Activated CD4-positive, alpha-beta T cell treated with anti-CD3 and anti-CD28 coated beads, Interleukin-2, amount 10 ng/mL, durations not matched to agents 7 days and 5 days (primary cell): Measurements from ENCODE around the gene VPS33A. TPM values are rescaled to one million over a fixed set of nuclear protein-coding genes. Genes with fewer than 3 reads are reported as not detected.

Experiments
- CTCF ChIA-PET: fragments of 350-600 bp; sonication (Branson Sonifier 250); formaldehyde crosslinking; loops from one replicate; lab custom pipeline; 2021; ENCODE audit warnings: antibody characterized with exemption; lab: Charles Lee
- POLR2A ChIA-PET: fragments of 350-600 bp; sonication (Branson Sonifier 250); formaldehyde crosslinking; loops from one replicate; lab custom pipeline; 2021; ENCODE audit warnings: antibody characterized with exemption; lab: Charles Lee
- DNase-seq: peaks from one replicate; pipeline ENCODE4 v3.0.0-alpha.2; 2020
- H3K27ac Mint-ChIP-seq: one replicate; pipeline ENCODE4 v1.8.0; 2021; ENCODE audit warnings: mild to moderate bottlenecking, moderate library complexity, mixed read lengths
- H3K27me3 Mint-ChIP-seq: one replicate; pipeline ENCODE4 v1.8.0; 2021; ENCODE audit warnings: mixed read lengths
- H3K36me3 Mint-ChIP-seq: one replicate; pipeline ENCODE4 v1.8.0; 2021; ENCODE audit warnings: low read depth, mixed read lengths
- H3K4me1 Mint-ChIP-seq: one replicate; pipeline ENCODE4 v1.8.0; 2021; ENCODE audit warnings: mixed read lengths
- H3K4me3 Mint-ChIP-seq: one replicate; pipeline ENCODE4 v1.8.0; 2021; ENCODE audit warnings: mild to moderate bottlenecking, moderate library complexity, mixed read lengths
- H3K9me3 Mint-ChIP-seq: one replicate; pipeline ENCODE4 v1.8.0; 2021; ENCODE audit warnings: mixed read lengths
- total RNA-seq, 2 experiments: library from RNA; stranded (reverse); gene quantifications; one replicate each; pipeline ENCODE4 v1.2.3, GENCODE V29; 2021

VPS33A gene
- total RNA-seq, 2 experiments from 2014 or later, result 29.7 to 33.1 TPM

- Mint-ChIP-seq H3K27me3 (peaks cover 9% of the 10 kb centered on the region), H3K36me3 (no peaks in the 10 kb centered on the region), H3K4me1 (peaks cover 12% of the 10 kb centered on the region), H3K27ac (no peak overlapping the region), H3K9me3 (no peaks in the 10 kb centered on the region), H3K4me3 (no peak overlapping the region)
- POLR2A ChIA-PET, result no interaction called here
- DNase-seq, result no peak
- CTCF ChIA-PET, result no interaction called here
Measured at GRCh38 chr12:122185079-122185478, 81.2 kb downstream of the VPS33A start.

GRCh38 chr12:122184517-122184916 lies 81.8 kb downstream of the VPS33A start:
- peaks cover 11% of the 10 kb centered on the region for H3K27me3 Mint-ChIP-seq
- H3K27ac Mint-ChIP-seq, result no peak overlapping the region
- ChIA-PET POLR2A (interaction anchor here (0.6 kb wide), 1 partner anchor 781 kb away, joined by 3 read pairs; no protein-coding TSS in a partner anchor), CTCF (no interaction called here)
- peak overlapping the region; percentile 13 for H3K4me3 Mint-ChIP-seq
- peaks cover 14% of the 10 kb centered on the region for H3K4me1 Mint-ChIP-seq
- no peaks in the 10 kb centered on the region for H3K36me3 Mint-ChIP-seq
- H3K9me3 Mint-ChIP-seq, result no peaks in the 10 kb centered on the region
- no peak for DNase-seq

DNA sequence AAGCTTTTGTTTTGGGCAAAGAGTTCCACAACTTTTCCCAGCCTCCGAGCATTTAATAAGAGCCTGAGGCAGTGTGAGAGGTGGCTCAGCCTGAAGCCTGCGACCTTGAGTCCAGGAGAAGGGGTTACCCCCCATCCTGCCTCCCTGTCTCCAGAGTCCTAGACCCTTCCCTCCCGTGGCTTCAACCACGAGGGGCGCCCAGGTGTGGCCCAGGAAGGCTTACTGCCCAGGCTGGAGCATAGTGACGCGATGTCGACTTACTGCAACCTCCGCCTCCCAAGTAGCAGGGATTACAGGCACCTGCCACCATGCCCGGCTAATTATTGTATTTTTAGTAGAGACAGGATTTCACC lies 82.7 kb downstream of the VPS33A start:
- POLR2A ChIA-PET, result interaction anchor here (0.5 kb wide), 1 partner anchor 42 kb away, joined by 3 read pairs; no protein-coding TSS in a partner anchor
- H3K36me3 Mint-ChIP-seq, result no peaks in the 10 kb centered on the region
- CTCF ChIA-PET, result interaction anchor here (1.3 to 1.8 kb wide), 2 partner anchors 10 to 22 kb away, joined by 5 to 6 read pairs; no protein-coding TSS in a partner anchor
- no peak overlapping the region for H3K27ac Mint-ChIP-seq
- peaks cover 11% of the 10 kb centered on the region for H3K27me3 Mint-ChIP-seq
- H3K4me1 Mint-ChIP-seq, result peaks cover 14% of the 10 kb centered on the region
- no peak for DNase-seq
- H3K9me3 Mint-ChIP-seq, result no peaks in the 10 kb centered on the region
- H3K4me3 Mint-ChIP-seq, result peak overlapping the region; percentile 25

- Mint-ChIP-seq H3K36me3 (no peaks in the 10 kb centered on the region), H3K9me3 (no peaks in the 10 kb centered on the region), H3K27ac (peak within 1 kb of the TSS; percentile 31), H3K4me3 (peak within 1 kb of the TSS; percentile 70), H3K4me1 (peaks cover 14% of the 10 kb centered on the region), H3K27me3 (peaks cover 11% of the 10 kb centered on the region)
- DNase-seq, result peak; percentile 39
- POLR2A ChIA-PET, result interaction anchor here (0.5 kb wide), 1 partner anchor 42 kb away, joined by 3 read pairs; no protein-coding TSS in a partner anchor
- CTCF ChIA-PET, result interaction anchor here (0.6 to 1.8 kb wide), 4 partner anchors 8 to 22 kb away, joined by 3 to 6 read pairs (median 4); no protein-coding TSS in a partner anchor
Measured at GRCh38 chr12:122182887-122183587, 83.3 kb downstream of the VPS33A start, which contains the start of gene LRRC43. Gene LRRC43 (plus strand): TSS chr12:122183123. CDS start chr12:122183145, 22 bp downstream.

Other genes with a start within 250 kb of the VPS33A start
- gene BCL7A, start 244.6 kb downstream of the VPS33A start, total RNA-seq, result 1 to 10 TPM; 8.5 to 8.7 TPM
- gene MLXIP, start 187.7 kb downstream of the VPS33A start, total RNA-seq, result 10 to 100 TPM; 45.7 to 46.8 TPM
- not detected for gene IL31, start 92.3 kb downstream of the VPS33A start, total RNA-seq
- gene LRRC43, start 83.4 kb downstream of the VPS33A start, total RNA-seq, result not detected
- under 1 TPM; 0.50 to 0.71 TPM for gene B3GNT4, start 62.8 kb downstream of the VPS33A start, total RNA-seq
- gene DIABLO, start 40.4 kb downstream of the VPS33A start, total RNA-seq, result 10 to 100 TPM; 36.1 to 37.7 TPM
- gene CLIP1, start 156.2 kb upstream of the VPS33A start, total RNA-seq, result 10 to 100 TPM; 75.6 to 76.5 TPM
- gene ZCCHC8, start 234.4 kb upstream of the VPS33A start, total RNA-seq, result 10 to 100 TPM; 45.1 to 50.2 TPM